Heart right ventricle (tissue), 16 donors: ENCODE data around the gene SPRED1. TPM values are rescaled to one million over a fixed set of nuclear protein-coding genes. Genes with fewer than 3 reads are reported as not detected.

Source experiments
- ATAC-seq, 8 donors: fragments of 200-7000 bp; cut with Tn5 transposase; one replicate each; pipeline ENCODE4 v1.9.1; 2020; ENCODE audit warnings: mild to moderate bottlenecking in 8 of 8, moderate library complexity in 8 of 8, moderate number of reproducible peaks in 1 of 8
- DNase-seq, 2 donors: peaks; one replicate each; pipeline ENCODE4 v3.0.0-alpha.2; 2020
- H3K27ac ChIP-seq, 10 donors: fragments of 200-600 bp; sonication (generic) in 2 of 10; one replicate each; pipeline versions ENCODE4 v1.5.0 to v1.8.0; 2020 to 2022; ENCODE audit warnings: mild to moderate bottlenecking in 3 of 10
- H3K27me3 ChIP-seq, 7 donors: fragments of 200-600 bp; one replicate each; pipeline ENCODE4 v1.8.0; 2021 to 2022; ENCODE audit warnings: mild to moderate bottlenecking in 2 of 7
- H3K36me3 ChIP-seq, 9 donors: fragments of 200-600 bp; sonication (generic) in 1 of 9; one replicate each; pipeline versions ENCODE4 v1.5.0 to v1.8.0; 2020 to 2022; ENCODE audit warnings: mild to moderate bottlenecking in 2 of 9
- H3K4me1 ChIP-seq, 9 donors: fragments of 200-600 bp; sonication (generic) in 1 of 9; one replicate each; pipeline versions ENCODE4 v1.5.0 to v1.8.0; 2020 to 2022; ENCODE audit warnings: mild to moderate bottlenecking in 4 of 9
- H3K4me3 ChIP-seq, 10 donors: fragments of 200-600 bp; sonication (generic) in 2 of 10; one replicate each; pipeline versions ENCODE4 v1.5.0 to v1.8.0; 2020 to 2022; ENCODE audit warnings: mild to moderate bottlenecking in 7 of 10, moderate library complexity in 2 of 10
- H3K9me3 ChIP-seq, 11 donors: fragments of 200-600 bp in 10 of 11; sonication (generic) in 2 of 11; one replicate each; pipeline versions ENCODE4 v1.5.0 to v1.8.0; 2013 to 2022; ENCODE audit warnings: mild to moderate bottlenecking in 2 of 11, control low read depth in 1 of 11, moderate library complexity in 1 of 11
- WGBS, 2 donors: extraction: QIAGEN DNeasy Blood & Tissue Kit; methylation state at CpG; one replicate each; pipeline ENCODE4 v1.1.7; 2013; ENCODE audit warnings: inconsistent platforms in 1 of 2; 5-methylcytosine and 5-hydroxymethylcytosine counted together
- intact Hi-C, 10 donors: fragments of 100-400 bp; cut with DNase I; formaldehyde crosslinking; loops; one replicate each; pipeline versions ENCODE4 v1.11.1 to v1.14.2; 2022
- polyA plus RNA-seq, 2 donors: library from polyadenylated mRNA; stranded (reverse); fragments of 200-250 nt; gene quantifications; one replicate each; pipeline ENCODE4 v1.2.3, GENCODE V29; 2013
- total RNA-seq, 10 donors: library from RNA; stranded (reverse); fragmentation: NEBNext Ultra II Directional in 3 of 10; extraction: Animal tissue kit (Norgen Biotek cat#: 25700) in 3 of 10; gene quantifications; one replicate each; pipeline versions ENCODE4 v1.2.1 to v1.2.4, GENCODE V29; 2021 to 2023
- TF ChIP-seq, protein P1 (sequence below), 9 donors: fragments of 200-600 bp; sonication (generic) in 2 of 9; IDR thresholded peaks; one replicate each; pipeline versions ENCODE4 v1.5.0 to v1.8.0; 2021 to 2022; ENCODE audit warnings: antibody characterized with exemption in 9 of 9, mild to moderate bottlenecking in 5 of 9, moderate library complexity in 1 of 9
- donor health status: Arrhythmogenic right ventricular cardiomyopathy.
- donor health status: ischemic (EF 13 %, LVEDD 7.1; RV severe dilation, severe dysfunction).
- donor health status: healthy with polysubstance abuse.
- donor health status: DM: no; HTN: yes; CAD: no.
- donor health status: DM: no; HTN: no; CAD: no.
- donor health status: ischemic (EF 25% LVEDD 6.9; RV normal size, moderate dysfunction).
- donor health status: ischemic (EF 25% LVEDD 5.7; RV mildly dilated, moderate dysfunction).
- donor health status: healthy.
- donor health status: DM: yes; HTN: yes; CAD: no.
- donor health status: Ischemic cardiomyopathy.
- donor health status: ischemic (EF 35%, LVEDD 5.7; RV mildly dilated, moderate dysfunction).
- donor health status: nonischemic (EF 11% LVEDD 7.7; RV severe dilation, severe dysfunction).
- donor health status: DM: yes; HTN: yes; CAD: no.
- donor health status: PGD.
- donor health status: ischemic (EF 29% LVEDD 5.4; RV normal size, mild dysfunction).
- donor health status: nonischemic (EF 23%, LVEDD 6.1; RV moderate dilation, normal function).

The SPRED1 gene
- total and polyA plus RNA-seq, 12 donors: 3.3 to 20.2 (median 7.5) TPM

DNA sequence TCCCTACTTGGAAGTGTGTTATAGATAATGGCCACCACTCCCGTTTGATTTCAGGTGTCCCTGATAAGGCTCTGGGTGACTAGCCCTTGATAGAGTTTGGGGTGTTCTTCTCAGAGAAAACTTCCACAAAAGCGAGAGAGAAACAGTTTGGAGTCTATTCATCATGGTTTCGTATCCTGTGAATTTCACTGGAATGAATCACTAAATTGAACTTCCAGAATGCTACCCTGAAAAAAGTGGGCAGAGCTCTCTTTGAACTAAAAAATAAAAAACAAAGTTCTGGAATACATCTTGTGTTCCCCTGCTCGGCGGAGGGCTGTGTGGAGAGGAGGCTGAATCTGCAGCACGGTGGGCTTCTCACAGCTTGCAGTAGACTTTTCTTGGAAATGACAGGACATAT lies 148.5 kb downstream of the SPRED1 start:
- TF ChIP-seq, protein P1, sequence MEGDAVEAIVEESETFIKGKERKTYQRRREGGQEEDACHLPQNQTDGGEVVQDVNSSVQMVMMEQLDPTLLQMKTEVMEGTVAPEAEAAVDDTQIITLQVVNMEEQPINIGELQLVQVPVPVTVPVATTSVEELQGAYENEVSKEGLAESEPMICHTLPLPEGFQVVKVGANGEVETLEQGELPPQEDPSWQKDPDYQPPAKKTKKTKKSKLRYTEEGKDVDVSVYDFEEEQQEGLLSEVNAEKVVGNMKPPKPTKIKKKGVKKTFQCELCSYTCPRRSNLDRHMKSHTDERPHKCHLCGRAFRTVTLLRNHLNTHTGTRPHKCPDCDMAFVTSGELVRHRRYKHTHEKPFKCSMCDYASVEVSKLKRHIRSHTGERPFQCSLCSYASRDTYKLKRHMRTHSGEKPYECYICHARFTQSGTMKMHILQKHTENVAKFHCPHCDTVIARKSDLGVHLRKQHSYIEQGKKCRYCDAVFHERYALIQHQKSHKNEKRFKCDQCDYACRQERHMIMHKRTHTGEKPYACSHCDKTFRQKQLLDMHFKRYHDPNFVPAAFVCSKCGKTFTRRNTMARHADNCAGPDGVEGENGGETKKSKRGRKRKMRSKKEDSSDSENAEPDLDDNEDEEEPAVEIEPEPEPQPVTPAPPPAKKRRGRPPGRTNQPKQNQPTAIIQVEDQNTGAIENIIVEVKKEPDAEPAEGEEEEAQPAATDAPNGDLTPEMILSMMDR (IDR thresholded peaks at IDR 0.05): no peak
- H3K9me3 ChIP-seq: no peaks in the 10 kb centered on the region
- DNase-seq: no peak
- H3K4me3 ChIP-seq: no peak overlapping the region
- ATAC-seq: no peak
- H3K36me3 ChIP-seq: no peaks in the 10 kb centered on the region
- 74 to 80% methylated on average over 6 of the region's 6 CpGs for WGBS, 2 donors
- H3K27ac ChIP-seq: no peak overlapping the region
- peaks cover 0 to 19% (median 11%) of the 10 kb centered on the region in 9 donors for H3K4me1 ChIP-seq
- intact Hi-C loops: no loop called here
- H3K27me3 ChIP-seq: no peaks in the 10 kb centered on the region

DNA sequence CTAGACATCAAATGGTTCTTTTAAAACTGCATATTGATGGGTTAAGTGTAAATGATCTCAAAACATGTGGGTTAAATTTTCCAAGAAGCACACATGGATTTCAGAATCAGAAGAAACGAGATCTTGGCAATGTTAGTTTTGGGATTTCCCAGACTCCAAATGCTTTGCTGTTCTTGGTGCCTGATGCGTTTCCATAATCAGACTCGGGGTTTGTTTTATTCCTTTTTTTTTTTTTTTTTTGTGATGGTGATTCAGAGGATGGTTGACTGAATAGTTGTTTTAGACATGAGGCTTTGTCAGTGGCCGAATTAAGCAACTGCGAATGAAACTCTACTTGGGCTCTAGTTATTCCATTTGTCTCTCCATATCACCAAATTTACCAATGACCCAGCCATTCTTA lies 149.1 kb downstream of the SPRED1 start:
- Histone ChIP-seq H3K27me3 (no peaks in the 10 kb centered on the region), H3K36me3 (no peaks in the 10 kb centered on the region), H3K9me3 (no peaks in the 10 kb centered on the region), H3K4me1 (peaks cover 0 to 19% (median 11%) of the 10 kb centered on the region in 9 donors), H3K4me3 (no peak overlapping the region), H3K27ac (no peak overlapping the region)
- DNase-seq: no peak
- TF ChIP-seq, protein P1 (IDR thresholded peaks at IDR 0.05): no peak
- WGBS, 2 donors: 73 to 74% methylated on average over 5 of the region's 5 CpGs
- intact Hi-C loops: no loop called here
- no peak for ATAC-seq

DNA sequence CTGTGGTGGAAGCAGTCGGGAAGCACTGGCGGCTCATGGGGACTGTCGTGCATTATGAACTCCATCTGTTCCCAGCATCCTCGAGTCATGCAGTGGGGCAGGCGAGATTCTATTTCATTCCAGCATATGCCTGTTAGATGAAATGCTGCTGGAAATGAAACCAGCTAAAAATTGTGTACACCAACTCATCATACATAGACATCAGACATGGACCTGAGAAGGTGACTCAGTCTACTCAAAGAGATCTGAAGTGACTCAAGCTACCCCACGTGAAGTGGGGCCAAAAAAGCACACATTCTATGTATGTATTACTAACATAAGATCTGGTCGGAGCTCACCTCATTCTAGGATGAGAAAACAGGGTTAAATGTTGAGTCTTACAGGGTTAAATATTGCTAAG lies 153.8 kb downstream of the SPRED1 start:
- DNase-seq (no peak), ATAC-seq (no peak)
- Histone ChIP-seq H3K9me3 (no peaks in the 10 kb centered on the region), H3K4me3 (no peak overlapping the region), H3K36me3 (no peaks in the 10 kb centered on the region), H3K27ac (no peak overlapping the region), H3K27me3 (no peaks in the 10 kb centered on the region), H3K4me1 (no peaks in the 10 kb centered on the region)
- intact Hi-C loops: no loop called here
- TF ChIP-seq, protein P1 (IDR thresholded peaks at IDR 0.05): no peak
- WGBS, 2 donors: 55 to 63% methylated on average over 7 of the region's 7 CpGs

Other genes with a start within 250 kb of the SPRED1 start
- 10 to 100 TPM; 16.7 to 30.6 (median 25.0) TPM for gene FAM98B, start 201.3 kb downstream of the SPRED1 start, total RNA-seq
- gene FAM98B, start 201.3 kb downstream of the SPRED1 start, polyA plus RNA-seq: 1 to 10 TPM; 6.2 to 7.0 TPM